Activated naive CD4-positive, alpha-beta T cell treated with anti-CD3 and anti-CD28 coated beads, Interleukin-2, amount 50 U/mL, for 24 hours (primary cell): ENCODE results near the gene FIBCD1.

Source experiments
- H3K27ac Mint-ChIP-seq: one replicate; pipeline ENCODE4 v1.8.0; 2021; ENCODE audit warnings: mild to moderate bottlenecking, mixed read lengths
- H3K27me3 Mint-ChIP-seq: one replicate; pipeline ENCODE4 v1.8.0; 2021; ENCODE audit warnings: mixed read lengths
- H3K36me3 Mint-ChIP-seq: one replicate; pipeline ENCODE4 v1.8.0; 2021; ENCODE audit warnings: mixed read lengths
- H3K4me1 Mint-ChIP-seq: one replicate; pipeline ENCODE4 v1.8.0; 2021; ENCODE audit warnings: mixed read lengths
- H3K4me3 Mint-ChIP-seq: one replicate; pipeline ENCODE4 v1.8.0; 2021; ENCODE audit warnings: mild to moderate bottlenecking, mixed read lengths
- H3K9me3 Mint-ChIP-seq: one replicate; pipeline ENCODE4 v1.8.0; 2021; ENCODE audit warnings: mixed read lengths

Gene FIBCD1

GRCh38 chr9:130893341-130894101 is 45.5 kb downstream of the FIBCD1 start:
- Mint-ChIP-seq H3K4me3 (no peak overlapping the region), H3K36me3 (no peaks in the 10 kb centered on the region), H3K27ac (no peak overlapping the region), H3K9me3 (no peaks in the 10 kb centered on the region), H3K4me1 (no peaks in the 10 kb centered on the region), H3K27me3 (no peaks in the 10 kb centered on the region)

GRCh38 chr9:130892477-130893304 is 46.4 kb downstream of the FIBCD1 start:
- H3K27ac Mint-ChIP-seq, result no peak overlapping the region
- H3K27me3 Mint-ChIP-seq, result no peaks in the 10 kb centered on the region
- no peaks in the 10 kb centered on the region for H3K4me1 Mint-ChIP-seq
- no peaks in the 10 kb centered on the region for H3K36me3 Mint-ChIP-seq
- H3K9me3 Mint-ChIP-seq, result no peaks in the 10 kb centered on the region
- H3K4me3 Mint-ChIP-seq, result no peak overlapping the region

- no peaks in the 10 kb centered on the region for H3K4me1 Mint-ChIP-seq
- no peaks in the 10 kb centered on the region for H3K27me3 Mint-ChIP-seq
- peak overlapping the region; percentile 51 for H3K27ac Mint-ChIP-seq
- H3K4me3 Mint-ChIP-seq, result no peak overlapping the region
- no peaks in the 10 kb centered on the region for H3K9me3 Mint-ChIP-seq
- H3K36me3 Mint-ChIP-seq, result no peaks in the 10 kb centered on the region
These were observed 47.2 kb downstream of the FIBCD1 start for GRCh38 chr9:130891688-130892476.

DNA sequence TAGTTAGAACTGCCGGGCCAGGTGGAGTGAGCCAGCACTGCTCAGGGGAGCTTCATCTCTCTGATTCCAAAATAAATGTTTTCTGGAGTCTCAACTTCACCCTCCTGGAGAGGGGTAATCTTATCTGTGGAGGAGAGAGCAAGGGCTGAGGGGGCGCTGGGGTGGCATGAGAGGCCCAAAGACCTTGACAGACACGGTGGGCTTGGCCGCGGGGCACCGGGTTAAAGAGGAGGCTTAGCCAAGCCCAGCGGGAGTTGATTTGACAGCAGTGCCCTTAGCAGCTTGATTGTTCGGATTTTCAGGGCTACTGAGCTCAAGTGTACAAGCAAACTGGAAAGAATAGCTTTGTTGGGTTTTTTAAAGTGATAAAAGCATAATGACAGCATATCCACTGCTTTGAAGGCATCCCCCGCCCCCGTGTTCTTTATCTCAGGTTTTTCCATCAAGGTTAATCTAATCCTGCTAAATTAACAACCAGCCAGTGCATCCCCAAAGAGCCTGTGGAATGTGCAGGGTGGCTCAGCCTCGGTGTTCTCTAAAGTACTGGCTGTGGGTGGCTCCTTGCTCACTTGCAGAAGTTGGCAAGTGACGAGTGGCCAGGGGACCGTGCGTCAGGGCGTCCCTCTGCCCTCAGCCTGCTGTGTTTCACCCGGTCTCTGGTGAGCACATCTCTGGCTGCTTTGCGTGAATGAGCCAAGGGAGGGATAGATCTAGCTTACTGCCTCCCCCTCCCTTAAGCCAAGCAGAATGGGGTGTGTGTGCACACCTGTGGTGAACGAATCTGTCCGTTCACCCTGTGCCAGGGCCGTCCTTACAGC is 48.0 kb downstream of the FIBCD1 start:
- H3K4me3 Mint-ChIP-seq, result no peak overlapping the region
- no peaks in the 10 kb centered on the region for H3K27me3 Mint-ChIP-seq
- no peaks in the 10 kb centered on the region for H3K4me1 Mint-ChIP-seq
- H3K27ac Mint-ChIP-seq, result peak overlapping the region; percentile 51
- no peaks in the 10 kb centered on the region for H3K9me3 Mint-ChIP-seq
- peaks cover 1% of the 10 kb centered on the region for H3K36me3 Mint-ChIP-seq

DNA sequence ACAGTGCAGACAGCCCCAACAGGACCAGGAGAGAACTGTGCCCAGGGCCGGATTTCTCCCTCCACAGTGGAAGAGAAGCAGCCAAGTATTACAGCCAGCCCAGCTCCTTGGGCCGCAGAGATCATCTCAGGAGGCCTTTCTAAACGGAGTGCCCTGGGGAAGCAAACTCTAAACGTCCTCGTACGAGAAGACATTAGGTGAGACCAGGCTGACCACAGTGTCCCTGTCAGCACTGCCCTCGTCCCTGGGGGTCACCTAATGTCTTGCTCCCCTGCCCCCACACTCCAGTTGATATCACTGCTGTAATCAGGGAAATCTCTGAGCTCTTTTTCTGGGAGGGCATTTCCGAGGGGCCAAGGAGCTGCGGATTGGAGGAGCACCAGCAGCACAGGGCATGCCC is 48.9 kb downstream of the FIBCD1 start:
- H3K36me3 Mint-ChIP-seq, result peaks cover 5% of the 10 kb centered on the region
- H3K27ac Mint-ChIP-seq, result no peak overlapping the region
- H3K4me3 Mint-ChIP-seq, result no peak overlapping the region
- no peaks in the 10 kb centered on the region for H3K9me3 Mint-ChIP-seq
- H3K27me3 Mint-ChIP-seq, result no peaks in the 10 kb centered on the region
- no peaks in the 10 kb centered on the region for H3K4me1 Mint-ChIP-seq

DNA sequence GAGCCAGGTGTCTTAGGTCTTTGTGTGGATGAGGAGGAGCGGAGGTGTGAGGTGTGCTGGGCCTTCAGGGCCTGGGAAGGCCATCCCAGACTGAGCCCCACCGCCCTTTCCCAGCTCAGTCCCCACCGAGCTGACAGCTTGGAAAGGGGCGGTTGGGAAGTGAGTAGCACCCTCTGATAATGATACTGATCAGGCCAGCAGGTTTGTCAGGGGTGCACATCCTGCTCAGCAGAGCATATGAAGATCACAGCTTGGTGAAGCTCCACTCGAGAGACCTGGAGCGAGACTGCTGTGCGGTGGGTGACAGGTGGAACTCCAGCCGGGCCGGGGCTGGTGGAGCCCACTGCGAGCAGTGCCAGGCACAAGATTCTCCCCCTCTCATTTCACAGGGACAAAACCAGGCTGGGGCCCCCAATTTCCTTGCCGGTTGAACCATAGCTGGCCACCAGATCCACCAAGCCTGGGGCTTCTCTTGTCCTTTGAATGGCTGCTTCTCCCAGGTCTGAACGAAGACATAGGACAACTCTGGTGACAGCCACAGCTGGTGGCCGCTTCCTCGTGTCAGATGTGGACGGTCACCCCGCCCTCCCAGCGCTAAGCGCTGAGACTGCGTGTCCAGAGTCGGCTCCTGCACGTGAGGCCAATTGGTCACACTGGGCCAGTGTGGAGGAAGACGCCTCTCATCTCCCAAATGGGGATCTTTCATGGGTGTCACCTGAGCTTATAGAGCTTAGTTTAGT is 50.7 kb downstream of the FIBCD1 start:
- H3K4me3 Mint-ChIP-seq, result no peak overlapping the region
- H3K4me1 Mint-ChIP-seq, result no peaks in the 10 kb centered on the region
- H3K36me3 Mint-ChIP-seq, result peaks cover 7% of the 10 kb centered on the region
- H3K9me3 Mint-ChIP-seq, result no peaks in the 10 kb centered on the region
- no peak overlapping the region for H3K27ac Mint-ChIP-seq
- H3K27me3 Mint-ChIP-seq, result no peaks in the 10 kb centered on the region

- H3K4me1 Mint-ChIP-seq, result no peaks in the 10 kb centered on the region
- no peak overlapping the region for H3K27ac Mint-ChIP-seq
- peaks cover 7% of the 10 kb centered on the region for H3K36me3 Mint-ChIP-seq
- H3K9me3 Mint-ChIP-seq, result no peaks in the 10 kb centered on the region
- H3K4me3 Mint-ChIP-seq, result no peak overlapping the region
- no peaks in the 10 kb centered on the region for H3K27me3 Mint-ChIP-seq
These were observed 51.4 kb downstream of the FIBCD1 start for GRCh38 chr9:130887494-130888144.

GRCh38 chr9:130886981-130887380 is 52.1 kb downstream of the FIBCD1 start:
- H3K9me3 Mint-ChIP-seq, result no peaks in the 10 kb centered on the region
- no peaks in the 10 kb centered on the region for H3K4me1 Mint-ChIP-seq
- H3K4me3 Mint-ChIP-seq, result no peak overlapping the region
- no peak overlapping the region for H3K27ac Mint-ChIP-seq
- no peaks in the 10 kb centered on the region for H3K27me3 Mint-ChIP-seq
- peaks cover 7% of the 10 kb centered on the region for H3K36me3 Mint-ChIP-seq

GRCh38 chr9:130885484-130886375 is 53.3 kb downstream of the FIBCD1 start:
- no peak overlapping the region for H3K4me3 Mint-ChIP-seq
- no peaks in the 10 kb centered on the region for H3K4me1 Mint-ChIP-seq
- H3K27ac Mint-ChIP-seq, result peak overlapping the region; percentile 18
- H3K27me3 Mint-ChIP-seq, result no peaks in the 10 kb centered on the region
- H3K36me3 Mint-ChIP-seq, result peaks cover 9% of the 10 kb centered on the region
- no peaks in the 10 kb centered on the region for H3K9me3 Mint-ChIP-seq

- Mint-ChIP-seq H3K4me1 (no peaks in the 10 kb centered on the region), H3K4me3 (no peak overlapping the region), H3K27me3 (no peaks in the 10 kb centered on the region), H3K9me3 (no peaks in the 10 kb centered on the region), H3K27ac (peak overlapping the region; percentile 18), H3K36me3 (peaks cover 9% of the 10 kb centered on the region)
These were observed 54.2 kb downstream of the FIBCD1 start for GRCh38 chr9:130884542-130885483.

DNA sequence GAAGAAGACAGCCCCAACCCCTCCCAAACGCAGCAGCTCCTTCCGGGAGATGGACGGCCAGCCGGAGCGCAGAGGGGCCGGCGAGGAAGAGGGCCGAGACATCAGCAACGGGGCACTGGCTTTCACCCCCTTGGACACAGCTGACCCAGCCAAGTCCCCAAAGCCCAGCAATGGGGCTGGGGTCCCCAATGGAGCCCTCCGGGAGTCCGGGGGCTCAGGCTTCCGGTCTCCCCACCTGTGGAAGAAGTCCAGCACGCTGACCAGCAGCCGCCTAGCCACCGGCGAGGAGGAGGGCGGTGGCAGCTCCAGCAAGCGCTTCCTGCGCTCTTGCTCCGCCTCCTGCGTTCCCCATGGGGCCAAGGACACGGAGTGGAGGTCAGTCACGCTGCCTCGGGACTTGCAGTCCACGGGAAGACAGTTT is 54.9 kb downstream of the FIBCD1 start:
- no peak overlapping the region for H3K27ac Mint-ChIP-seq
- no peaks in the 10 kb centered on the region for H3K9me3 Mint-ChIP-seq
- H3K4me1 Mint-ChIP-seq, result no peaks in the 10 kb centered on the region
- H3K36me3 Mint-ChIP-seq, result peaks cover 9% of the 10 kb centered on the region
- no peak overlapping the region for H3K4me3 Mint-ChIP-seq
- H3K27me3 Mint-ChIP-seq, result no peaks in the 10 kb centered on the region

GRCh38 chr9:130883479-130883878 is 55.6 kb downstream of the FIBCD1 start:
- H3K4me3 Mint-ChIP-seq, result no peak overlapping the region
- H3K27me3 Mint-ChIP-seq, result no peaks in the 10 kb centered on the region
- H3K36me3 Mint-ChIP-seq, result peaks cover 9% of the 10 kb centered on the region
- H3K27ac Mint-ChIP-seq, result no peak overlapping the region
- no peaks in the 10 kb centered on the region for H3K9me3 Mint-ChIP-seq
- H3K4me1 Mint-ChIP-seq, result no peaks in the 10 kb centered on the region
